Stimulated activated CD4-positive, alpha-beta T cell treated with anti-CD3 and anti-CD28 coated beads, TNF-alpha, amount 100 ng/mL, for 24 hours (primary cell): ENCODE results near the gene PPP1R14D.
"Not testable (repeated sequence)": the region's sequence is repeated elsewhere in the genome, so short reads cannot be mapped to it uniquely, and the experiment has no call there.

Source experiments
- DNase-seq, 3 experiments: peaks; one replicate each; pipeline ENCODE4 v3.0.0-alpha.2; 2020; ENCODE audit warnings: low read depth in 3 of 3

Gene PPP1R14D, protein sequence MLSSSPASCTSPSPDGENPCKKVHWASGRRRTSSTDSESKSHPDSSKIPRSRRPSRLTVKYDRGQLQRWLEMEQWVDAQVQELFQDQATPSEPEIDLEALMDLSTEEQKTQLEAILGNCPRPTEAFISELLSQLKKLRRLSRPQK

DNA sequence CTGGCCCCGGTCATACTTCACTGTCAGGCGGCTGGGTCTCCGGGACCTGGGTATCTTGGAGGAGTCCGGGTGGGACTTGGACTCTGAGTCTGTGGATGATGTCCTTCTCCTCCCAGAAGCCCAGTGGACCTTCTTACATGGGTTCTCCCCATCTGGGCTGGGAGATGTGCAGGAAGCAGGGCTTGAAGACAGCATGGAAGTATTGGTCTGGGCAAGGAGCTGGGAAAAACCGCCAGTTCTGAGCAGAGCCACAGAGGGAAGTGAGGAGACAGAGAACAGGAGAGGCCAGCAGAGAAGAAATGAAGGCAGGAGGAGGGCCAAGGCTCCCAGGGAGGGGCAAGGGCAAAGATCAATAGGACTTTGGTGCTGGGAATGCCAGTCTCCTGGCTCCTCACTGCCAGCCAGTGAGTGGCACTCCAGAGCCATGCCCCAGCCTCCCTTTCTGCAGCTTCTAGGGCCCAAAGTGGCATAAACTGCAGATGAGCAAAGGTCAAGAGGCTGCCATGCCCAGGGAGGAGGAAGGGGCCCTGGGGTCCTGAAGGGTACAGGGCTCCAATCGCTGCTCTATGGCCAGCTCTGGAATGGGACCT, at the start of gene PPP1R14D:
PPP1R14D (minus strand) TSS at position 262 of the 590 bp plus-strand sequence; CDS start at position 195, 67 bp downstream.
- DNase-seq, result no peak

- DNase-seq, result no peak
Observed at GRCh38 chr15:40877694-40878093, 49.2 kb upstream of the PPP1R14D start.

DNA sequence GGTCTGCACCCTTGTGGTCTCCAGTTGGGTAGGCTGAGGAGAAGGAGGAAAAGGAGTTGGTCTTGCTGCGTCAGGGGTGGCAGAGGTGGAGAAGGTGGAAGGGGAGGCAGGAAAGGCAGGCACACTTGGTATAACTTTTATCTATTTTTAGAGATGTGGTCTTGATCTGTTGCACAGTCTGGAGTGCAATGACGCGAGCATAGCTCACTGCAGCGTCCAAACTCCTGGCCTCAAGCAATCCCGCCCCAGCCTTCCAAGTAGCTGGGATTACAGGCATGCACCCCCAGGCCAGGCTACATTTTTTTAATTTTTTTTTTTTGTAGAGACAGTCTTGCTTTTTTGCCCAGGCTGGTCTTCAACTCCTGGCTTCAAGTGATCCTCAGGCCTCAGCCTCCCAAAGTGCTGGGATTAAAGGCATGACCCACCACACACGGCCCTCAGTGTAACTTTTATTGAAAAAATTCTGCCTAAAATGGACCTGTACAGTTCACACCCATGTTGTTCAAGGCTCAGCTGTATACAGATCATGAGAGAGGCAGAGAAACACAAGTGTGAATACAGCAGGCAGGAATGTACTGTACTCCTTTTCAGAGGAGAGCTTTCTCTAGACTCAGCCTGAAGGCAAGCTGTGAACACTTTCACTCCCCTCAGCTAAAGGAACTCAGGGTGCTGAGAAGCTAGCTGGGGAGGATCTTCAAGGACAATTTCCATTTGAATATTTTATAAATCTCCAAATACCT, 47.7 kb upstream of the PPP1R14D start:
- DNase-seq, result no peak

DNA sequence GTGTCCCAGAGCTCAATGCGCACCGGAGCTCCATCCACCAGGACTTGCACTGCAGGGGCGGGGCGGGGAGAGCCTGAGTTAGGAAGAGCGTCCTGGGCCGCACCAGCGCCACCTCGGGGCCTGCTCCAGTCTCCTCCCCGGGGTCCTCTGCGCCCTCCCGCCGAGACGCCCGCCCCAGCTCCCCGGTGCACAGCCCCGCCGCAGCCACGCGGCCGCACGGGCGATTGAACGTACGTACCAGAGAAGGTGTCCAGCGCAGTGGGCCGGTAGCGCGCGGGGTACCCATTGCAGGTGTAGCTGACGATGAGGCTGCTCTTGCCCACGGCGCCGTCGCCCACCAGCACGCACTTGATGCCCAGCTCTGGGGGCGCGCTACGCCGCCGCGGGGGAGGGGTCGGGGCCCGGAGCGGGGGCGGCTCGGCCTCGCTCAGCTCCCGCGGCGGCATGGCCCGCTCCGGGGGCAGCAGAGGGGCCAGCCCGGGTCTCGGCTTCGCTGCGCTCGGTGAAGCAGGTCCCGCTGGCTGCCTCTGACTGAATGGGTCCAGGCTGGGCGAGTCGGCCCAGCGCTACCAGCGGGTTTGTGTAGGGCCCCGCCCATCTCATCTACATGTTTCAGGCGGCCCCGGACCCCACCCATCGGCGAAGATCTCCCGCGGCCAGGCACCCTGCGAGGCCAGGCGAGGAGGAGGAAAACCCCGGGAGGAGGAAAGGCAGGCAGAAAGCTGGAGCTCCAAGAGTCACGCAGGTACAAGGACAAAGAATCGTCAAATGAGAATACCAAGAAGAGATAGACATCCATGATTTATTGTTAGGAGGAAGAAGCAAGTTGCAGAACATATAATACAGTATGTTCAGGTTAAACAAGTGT, 45.4 kb upstream of the PPP1R14D start, which contains the start of gene RHOV:
RHOV (minus strand) TSS at position 541 of the 868 bp plus-strand sequence; CDS start at position 446, 95 bp downstream.
- DNase-seq, result peak in 2 of 3 experiments; percentile 20 to 59

GRCh38 chr15:40872791-40873693, 44.5 kb upstream of the PPP1R14D start:
- DNase-seq, result no peak

GRCh38 chr15:40871749-40872617, 43.5 kb upstream of the PPP1R14D start:
- DNase-seq, result peak in 1 of 3 experiments; percentile 18

- no peak for DNase-seq
Observed at GRCh38 chr15:40870716-40871115, 42.2 kb upstream of the PPP1R14D start.

- no peak for DNase-seq
Observed at GRCh38 chr15:40869686-40870085, 41.2 kb upstream of the PPP1R14D start.

DNA sequence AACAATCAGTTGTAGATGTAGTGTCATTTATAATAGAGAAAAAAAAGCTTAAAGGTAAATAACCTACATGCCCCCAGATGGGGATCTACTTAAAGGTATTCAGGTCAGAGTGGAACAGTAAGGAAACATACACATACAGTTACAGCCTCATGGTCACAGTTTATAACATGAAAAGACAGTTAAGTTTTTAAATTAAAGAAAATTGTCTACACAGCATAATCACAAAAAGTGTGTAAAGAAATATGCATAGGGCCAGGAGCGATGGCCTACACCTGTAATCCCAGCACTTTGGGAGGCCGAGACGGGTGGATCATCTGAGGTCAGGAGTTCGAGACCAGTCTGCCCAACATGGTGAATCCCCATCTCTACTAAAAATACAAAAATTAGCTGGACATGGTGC, 38.7 kb upstream of the PPP1R14D start:
- DNase-seq, result no peak

GRCh38 chr15:40863660-40864270, 35.3 kb upstream of the PPP1R14D start:
- DNase-seq, result no peak

DNA sequence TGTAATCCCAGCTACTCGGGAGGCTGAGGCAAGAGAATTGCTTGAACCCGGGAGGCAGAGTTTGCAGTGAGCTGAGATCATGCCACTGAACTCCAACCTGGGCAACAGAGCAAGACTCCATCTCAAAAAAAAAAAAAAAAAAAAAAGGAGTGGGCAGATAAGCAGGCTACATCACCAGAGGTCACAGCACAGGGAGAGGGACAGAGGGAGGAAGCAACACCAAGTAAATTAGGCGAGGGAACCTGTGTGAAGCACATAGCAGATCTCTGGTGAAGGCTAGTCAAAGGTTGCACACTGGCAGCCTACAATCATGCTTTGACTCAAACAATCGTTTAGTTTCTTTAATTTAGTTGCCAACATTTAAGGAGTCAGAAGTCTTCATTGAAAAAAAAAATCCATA, 32.6 kb upstream of the PPP1R14D start:
- not testable (repeated sequence) for DNase-seq

DNA sequence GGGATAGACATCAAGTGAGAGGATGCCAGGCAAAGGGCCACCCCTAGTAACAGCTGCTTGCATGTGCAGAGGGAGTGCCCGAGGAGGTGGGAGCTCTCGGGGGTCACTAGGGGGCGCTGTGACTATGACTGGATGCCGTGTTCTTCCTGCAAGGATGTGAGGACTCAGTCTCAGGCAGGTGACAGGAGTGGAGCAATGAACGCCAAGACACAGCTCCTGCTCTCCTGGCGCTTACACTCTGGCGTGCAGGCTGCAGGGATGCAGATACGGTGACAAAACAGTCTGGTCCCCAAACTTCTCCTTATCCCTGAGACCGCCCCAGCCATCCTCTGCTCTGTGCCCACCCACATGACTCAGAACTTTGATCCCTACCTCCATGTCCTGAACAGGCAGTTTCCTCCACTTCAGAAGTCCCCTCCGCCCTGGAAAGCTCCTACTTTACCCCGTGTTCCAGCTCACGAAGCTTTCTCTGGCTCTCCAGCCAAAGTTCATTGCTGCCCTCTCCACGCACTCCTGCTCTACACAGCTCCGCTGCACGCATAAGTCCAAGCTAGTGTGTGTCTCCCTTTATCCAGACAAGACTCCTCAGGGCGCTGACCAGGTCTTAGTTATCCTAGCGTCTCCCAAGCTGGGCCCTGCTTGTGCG, 30.8 kb upstream of the PPP1R14D start:
- DNase-seq, result peak; percentile 73 to 87 (median 75)

GRCh38 chr15:40858706-40859105, 30.2 kb upstream of the PPP1R14D start:
- DNase-seq, result no peak

- DNase-seq, result peak; percentile 62 to 76 (median 65)
Observed at GRCh38 chr15:40857601-40858341, 29.3 kb upstream of the PPP1R14D start.

DNA sequence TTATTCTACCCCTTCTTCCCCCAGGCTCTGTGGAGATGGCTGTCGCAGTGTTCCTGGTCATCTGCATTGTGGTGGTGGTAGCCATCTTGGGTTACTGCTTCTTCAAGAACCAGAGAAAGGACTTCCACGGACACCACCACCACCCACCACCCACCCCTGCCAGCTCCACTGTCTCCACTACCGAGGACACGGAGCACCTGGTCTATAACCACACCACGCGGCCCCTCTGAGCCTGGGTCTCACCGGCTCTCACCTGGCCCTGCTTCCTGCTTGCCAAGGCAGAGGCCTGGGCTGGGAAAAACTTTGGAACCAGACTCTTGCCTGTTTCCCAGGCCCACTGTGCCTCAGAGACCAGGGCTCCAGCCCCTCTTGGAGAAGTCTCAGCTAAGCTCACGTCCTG, 28.2 kb upstream of the PPP1R14D start:
- no peak for DNase-seq

- no peak for DNase-seq
Observed at GRCh38 chr15:40855706-40856234, 27.3 kb upstream of the PPP1R14D start.

DNA sequence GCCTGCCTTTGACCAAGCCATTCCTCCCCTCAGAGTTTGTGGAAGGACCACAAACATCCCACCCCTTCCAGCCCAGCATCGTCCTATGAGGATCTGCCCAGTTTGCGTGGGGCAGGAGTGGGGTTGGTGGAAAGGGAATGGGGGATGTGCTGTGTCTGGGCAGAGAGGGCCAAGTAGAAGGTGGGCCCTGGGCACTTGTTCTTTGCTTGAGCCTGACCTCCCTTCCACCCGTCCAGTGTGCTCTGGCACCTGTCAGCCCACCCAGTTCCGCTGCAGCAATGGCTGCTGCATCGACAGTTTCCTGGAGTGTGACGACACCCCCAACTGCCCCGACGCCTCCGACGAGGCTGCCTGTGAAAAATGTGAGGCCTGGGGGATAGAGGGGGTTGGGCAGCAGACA, 25.7 kb upstream of the PPP1R14D start:
- DNase-seq, result no peak
